WTC11 (cell line): ENCODE results near the gene SIPA1L3. TPM values are rescaled to one million over a fixed set of nuclear protein-coding genes. Genes with fewer than 3 reads are reported as not detected.

Experiments used
- ATAC-seq: fragments of 200-7000 bp; cut with Tn5 transposase; 2 replicates; pipeline ENCODE4 v1.10.0; 2021; ENCODE audit warnings: mild to moderate bottlenecking, moderate library complexity
- Bru-seq: library from RNA; stranded (reverse); fragments of 400-500 nt; gene quantifications from one replicate; lab custom pipeline; 2021; lab: Mats Ljungman, UMichigan
- CTCF ChIA-PET: fragments of 300-600 bp; sonication (Branson Sonifier 250); formaldehyde crosslinking; loops from one replicate; lab custom pipeline; 2021; ENCODE audit warnings: antibody characterized with exemption; lab: Charles Lee
- POLR2A ChIA-PET: fragments of 350-600 bp; sonication (Branson Sonifier 250); formaldehyde crosslinking; loops from one replicate; lab custom pipeline; 2021; ENCODE audit warnings: antibody characterized with exemption; lab: Charles Lee
- DNase-seq: peaks from one replicate; pipeline ENCODE4 v3.0.0; 2021; ENCODE audit warnings: low spot score
- H3K27ac Mint-ChIP-seq: 2 replicates; pipeline ENCODE4 v1.8.0; 2021; ENCODE audit warnings: mixed read lengths
- H3K27me3 Mint-ChIP-seq: 2 replicates; pipeline ENCODE4 v1.8.0; 2021; ENCODE audit warnings: low read depth, mild to moderate bottlenecking, moderate library complexity, mixed read lengths
- H3K36me3 Mint-ChIP-seq: 2 replicates; pipeline ENCODE4 v1.8.0; 2021; ENCODE audit warnings: mixed read lengths
- H3K4me1 Mint-ChIP-seq: 2 replicates; pipeline ENCODE4 v1.8.0; 2022; ENCODE audit warnings: mixed read lengths
- H3K4me3 Mint-ChIP-seq: 2 replicates; pipeline ENCODE4 v1.8.0; 2021; ENCODE audit warnings: mild to moderate bottlenecking, moderate library complexity, mixed read lengths
- H3K9me3 Mint-ChIP-seq: 2 replicates; pipeline ENCODE4 v1.8.0; 2021; ENCODE audit warnings: mixed read lengths
- ARID4B ChIP-seq: sonication (generic); formaldehyde crosslinking; IDR thresholded peaks from 2 replicates; pipeline ENCODE4 v1.8.0; 2023; ENCODE audit warnings: missing genetic modification reagents, mild to moderate bottlenecking, borderline replicate concordance
- ERG ChIP-seq: fragments of 250-450 bp; sonication (Bioruptor Pico); IDR thresholded peaks from 2 replicates; pipeline ENCODE4 v1.8.0; 2021; ENCODE audit warnings: mild to moderate bottlenecking
- FOXP1 ChIP-seq: sonication (generic); formaldehyde crosslinking; IDR thresholded peaks from 2 replicates; pipeline ENCODE4 v1.8.0; 2022; ENCODE audit warnings: missing genetic modification reagents, mild to moderate bottlenecking, moderate library complexity, borderline replicate concordance
- MLX ChIP-seq: sonication (generic); formaldehyde crosslinking; IDR thresholded peaks from 2 replicates; pipeline ENCODE4 v1.8.1; 2023; ENCODE audit warnings: mild to moderate bottlenecking, missing genetic modification reagents, moderate library complexity
- MXD4 ChIP-seq: fragments of 250-450 bp; sonication (Bioruptor Pico); IDR thresholded peaks from 2 replicates; pipeline ENCODE4 v1.8.0; 2021; ENCODE audit warnings: mild to moderate bottlenecking, moderate library complexity, borderline replicate concordance
- MYBL2 ChIP-seq: sonication (generic); formaldehyde crosslinking; IDR thresholded peaks from 2 replicates; pipeline ENCODE4 v1.8.1; 2023; ENCODE audit warnings: mild to moderate bottlenecking, moderate library complexity, missing genetic modification reagents
- NFYB ChIP-seq: sonication (generic); formaldehyde crosslinking; conservative IDR thresholded peaks from 2 replicates; pipeline ENCODE4 v1.8.0; 2022; ENCODE audit warnings: low read depth, missing genetic modification reagents
- TEAD4 ChIP-seq: sonication (generic); formaldehyde crosslinking; IDR thresholded peaks from 2 replicates; pipeline ENCODE4 v1.8.0; 2022; ENCODE audit warnings: mild to moderate bottlenecking, missing genetic modification reagents
- ZNF232 ChIP-seq: sonication (generic); formaldehyde crosslinking; IDR thresholded peaks from 2 replicates; pipeline ENCODE4 v1.8.0; 2022; ENCODE audit warnings: mild to moderate bottlenecking, missing genetic modification reagents
- long read RNA-seq, 3 experiments: library from RNA in 1 of 3; library from capped mRNA in 1 of 3; library from polyadenylated mRNA in 1 of 3; unstranded in 2 of 3; stranded (forward) in 1 of 3; transcript quantifications; one replicate each; pipeline ENCODE4 v2.0.0, GENCODE V29; 2021
- total RNA-seq: library from RNA; stranded (reverse); gene quantifications from 3 replicates; pipeline ENCODE4 v1.2.3, GENCODE V29; 2021
- TF ChIP-seq, protein P1 (sequence below): sonication (generic); formaldehyde crosslinking; conservative IDR thresholded peaks from 2 replicates; pipeline ENCODE4 v1.8.1; 2023; ENCODE audit warnings: mild to moderate bottlenecking, low read depth, missing genetic modification reagents, moderate library complexity
- TF ChIP-seq, protein P2 (sequence below): sonication (generic); formaldehyde crosslinking; IDR thresholded peaks from 2 replicates; pipeline ENCODE4 v1.8.0; 2023; ENCODE audit warnings: mild to moderate bottlenecking, missing genetic modification reagents
- TF ChIP-seq, protein P3 (sequence below): sonication (generic); formaldehyde crosslinking; IDR thresholded peaks from 2 replicates; pipeline ENCODE4 v1.8.0; 2022; ENCODE audit warnings: missing genetic modification reagents

Gene SIPA1L3, protein sequence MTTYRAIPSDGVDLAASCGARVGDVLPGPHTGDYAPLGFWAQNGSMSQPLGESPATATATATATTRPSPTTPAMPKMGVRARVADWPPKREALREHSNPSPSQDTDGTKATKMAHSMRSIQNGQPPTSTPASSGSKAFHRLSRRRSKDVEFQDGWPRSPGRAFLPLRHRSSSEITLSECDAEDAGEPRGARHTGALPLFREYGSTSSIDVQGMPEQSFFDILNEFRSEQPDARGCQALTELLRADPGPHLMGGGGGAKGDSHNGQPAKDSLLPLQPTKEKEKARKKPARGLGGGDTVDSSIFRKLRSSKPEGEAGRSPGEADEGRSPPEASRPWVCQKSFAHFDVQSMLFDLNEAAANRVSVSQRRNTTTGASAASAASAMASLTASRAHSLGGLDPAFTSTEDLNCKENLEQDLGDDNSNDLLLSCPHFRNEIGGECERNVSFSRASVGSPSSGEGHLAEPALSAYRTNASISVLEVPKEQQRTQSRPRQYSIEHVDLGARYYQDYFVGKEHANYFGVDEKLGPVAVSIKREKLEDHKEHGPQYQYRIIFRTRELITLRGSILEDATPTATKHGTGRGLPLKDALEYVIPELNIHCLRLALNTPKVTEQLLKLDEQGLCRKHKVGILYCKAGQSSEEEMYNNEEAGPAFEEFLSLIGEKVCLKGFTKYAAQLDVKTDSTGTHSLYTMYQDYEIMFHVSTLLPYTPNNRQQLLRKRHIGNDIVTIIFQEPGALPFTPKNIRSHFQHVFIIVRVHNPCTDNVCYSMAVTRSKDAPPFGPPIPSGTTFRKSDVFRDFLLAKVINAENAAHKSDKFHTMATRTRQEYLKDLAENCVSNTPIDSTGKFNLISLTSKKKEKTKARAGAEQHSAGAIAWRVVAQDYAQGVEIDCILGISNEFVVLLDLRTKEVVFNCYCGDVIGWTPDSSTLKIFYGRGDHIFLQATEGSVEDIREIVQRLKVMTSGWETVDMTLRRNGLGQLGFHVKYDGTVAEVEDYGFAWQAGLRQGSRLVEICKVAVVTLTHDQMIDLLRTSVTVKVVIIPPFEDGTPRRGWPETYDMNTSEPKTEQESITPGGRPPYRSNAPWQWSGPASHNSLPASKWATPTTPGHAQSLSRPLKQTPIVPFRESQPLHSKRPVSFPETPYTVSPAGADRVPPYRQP (N-terminal part only)
- total RNA-seq (41.5 to 44.4 TPM (median 42.4 TPM) in 3 replicates), Bru-seq, nascent RNA (percentile 58 among the genes with signal in this experiment)
- long read RNA-seq, experiment 1, full-length matches to known transcripts = 9 of 66 reads
- long read RNA-seq, experiment 1, partial matches to known transcripts = 30 of 66 reads
- long read RNA-seq, experiment 1, other reads (novel, unspliced or antisense) = 27 of 66 reads
- long read RNA-seq, experiment 2, partial matches to known transcripts = 7 of 21 reads
- long read RNA-seq, experiment 2, other reads (novel, unspliced or antisense) = 13 of 21 reads
- long read RNA-seq, experiment 3, partial matches to known transcripts = 0 of 1 reads
- long read RNA-seq, experiment 3, other reads (novel, unspliced or antisense) = 1 of 1 reads

DNA sequence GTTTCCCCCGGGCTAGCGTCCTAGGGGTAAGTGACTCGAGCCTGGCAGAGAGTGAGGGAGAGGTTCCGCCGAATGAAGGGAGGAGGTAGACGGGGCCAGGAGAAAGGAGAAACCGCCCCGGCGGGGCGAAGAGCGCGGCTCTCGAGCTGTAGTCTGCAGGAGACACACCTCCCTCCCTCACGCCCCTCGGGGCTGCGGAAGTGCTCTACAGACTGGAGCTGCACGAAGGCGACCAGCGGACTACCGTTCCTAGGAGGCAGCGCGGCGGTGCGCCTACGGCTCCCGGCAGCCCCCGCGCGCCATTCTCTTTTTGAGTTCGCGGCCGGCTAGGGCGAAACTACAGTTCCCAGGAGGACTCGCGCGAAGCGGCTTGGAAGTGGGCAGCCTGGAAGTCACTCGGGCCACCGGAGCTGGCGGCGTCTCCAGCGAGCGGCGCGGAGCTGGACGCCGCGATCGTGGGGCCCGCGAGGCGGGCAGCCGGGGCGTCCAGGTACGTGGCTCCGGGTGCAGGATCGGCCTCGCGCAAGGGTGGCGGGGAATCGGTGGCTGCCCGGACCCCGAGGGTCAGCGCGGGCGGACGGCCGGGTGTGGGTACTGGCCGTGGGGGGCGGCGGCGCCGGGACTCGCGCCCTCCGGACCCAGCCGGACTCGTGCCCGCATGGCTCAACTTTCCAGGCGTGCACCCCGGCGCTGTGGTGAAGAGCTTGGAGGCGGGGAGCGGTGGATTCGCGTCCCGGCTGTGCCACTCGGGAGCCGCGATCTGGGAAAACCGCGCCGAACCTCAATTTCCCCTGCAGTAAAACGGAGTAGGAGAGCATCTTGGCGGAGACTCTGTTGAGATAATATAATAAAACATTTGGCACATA is at the start of gene SIPA1L3:
TSS of gene SIPA1L3 (plus strand) at position 340 of the 866 bp plus-strand sequence. CDS start 174,358 bp downstream, outside the sequence.
- Mint-ChIP-seq H3K36me3 (no peaks in the 10 kb centered on the region), H3K27me3 (no peaks in the 10 kb centered on the region; the same call in 1 of the 2 replicates), H3K4me3 (peak within 1 kb of the TSS; percentile 90), H3K4me1 (peaks cover 38% of the 10 kb centered on the region), H3K9me3 (no peaks in the 10 kb centered on the region), H3K27ac (peak within 1 kb of the TSS; percentile 98)
- ChIA-PET POLR2A (interaction anchor here (0.6 to 2.8 kb wide), 18 partner anchors 12 to 481 kb away, joined by 3 to 31 read pairs (median 4); partner anchors contain the start of genes GGN, PSMD8, SPINT2 and ZNF573), CTCF (interaction anchor here (0.6 to 6.6 kb wide), 39 partner anchors 8 to 496 kb away, joined by 3 to 75 read pairs (median 5); partner anchors contain the start of genes CATSPERG, FAM98C, GGN and PPP1R14A)
- ATAC-seq (peak; percentile 92), DNase-seq (peak; percentile 97)
- TF ChIP-seq, protein P1, sequence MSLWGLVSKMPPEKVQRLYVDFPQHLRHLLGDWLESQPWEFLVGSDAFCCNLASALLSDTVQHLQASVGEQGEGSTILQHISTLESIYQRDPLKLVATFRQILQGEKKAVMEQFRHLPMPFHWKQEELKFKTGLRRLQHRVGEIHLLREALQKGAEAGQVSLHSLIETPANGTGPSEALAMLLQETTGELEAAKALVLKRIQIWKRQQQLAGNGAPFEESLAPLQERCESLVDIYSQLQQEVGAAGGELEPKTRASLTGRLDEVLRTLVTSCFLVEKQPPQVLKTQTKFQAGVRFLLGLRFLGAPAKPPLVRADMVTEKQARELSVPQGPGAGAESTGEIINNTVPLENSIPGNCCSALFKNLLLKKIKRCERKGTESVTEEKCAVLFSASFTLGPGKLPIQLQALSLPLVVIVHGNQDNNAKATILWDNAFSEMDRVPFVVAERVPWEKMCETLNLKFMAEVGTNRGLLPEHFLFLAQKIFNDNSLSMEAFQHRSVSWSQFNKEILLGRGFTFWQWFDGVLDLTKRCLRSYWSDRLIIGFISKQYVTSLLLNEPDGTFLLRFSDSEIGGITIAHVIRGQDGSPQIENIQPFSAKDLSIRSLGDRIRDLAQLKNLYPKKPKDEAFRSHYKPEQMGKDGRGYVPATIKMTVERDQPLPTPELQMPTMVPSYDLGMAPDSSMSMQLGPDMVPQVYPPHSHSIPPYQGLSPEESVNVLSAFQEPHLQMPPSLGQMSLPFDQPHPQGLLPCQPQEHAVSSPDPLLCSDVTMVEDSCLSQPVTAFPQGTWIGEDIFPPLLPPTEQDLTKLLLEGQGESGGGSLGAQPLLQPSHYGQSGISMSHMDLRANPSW (CRISPR knock-in tag) = no peak
- peak; percentile 41; the same call in 1 of the 2 replicates for TF ChIP-seq ARID4B
- 0 out of 2 replicates have a peak, but pooled peaks have one; percentile 32 for TF ChIP-seq ZNF232 (CRISPR knock-in tag)
- TF ChIP-seq MLX = no peak
- TF ChIP-seq FOXP1 = peak; percentile 49; the same call in 1 of the 2 replicates
- TF ChIP-seq, protein P2, sequence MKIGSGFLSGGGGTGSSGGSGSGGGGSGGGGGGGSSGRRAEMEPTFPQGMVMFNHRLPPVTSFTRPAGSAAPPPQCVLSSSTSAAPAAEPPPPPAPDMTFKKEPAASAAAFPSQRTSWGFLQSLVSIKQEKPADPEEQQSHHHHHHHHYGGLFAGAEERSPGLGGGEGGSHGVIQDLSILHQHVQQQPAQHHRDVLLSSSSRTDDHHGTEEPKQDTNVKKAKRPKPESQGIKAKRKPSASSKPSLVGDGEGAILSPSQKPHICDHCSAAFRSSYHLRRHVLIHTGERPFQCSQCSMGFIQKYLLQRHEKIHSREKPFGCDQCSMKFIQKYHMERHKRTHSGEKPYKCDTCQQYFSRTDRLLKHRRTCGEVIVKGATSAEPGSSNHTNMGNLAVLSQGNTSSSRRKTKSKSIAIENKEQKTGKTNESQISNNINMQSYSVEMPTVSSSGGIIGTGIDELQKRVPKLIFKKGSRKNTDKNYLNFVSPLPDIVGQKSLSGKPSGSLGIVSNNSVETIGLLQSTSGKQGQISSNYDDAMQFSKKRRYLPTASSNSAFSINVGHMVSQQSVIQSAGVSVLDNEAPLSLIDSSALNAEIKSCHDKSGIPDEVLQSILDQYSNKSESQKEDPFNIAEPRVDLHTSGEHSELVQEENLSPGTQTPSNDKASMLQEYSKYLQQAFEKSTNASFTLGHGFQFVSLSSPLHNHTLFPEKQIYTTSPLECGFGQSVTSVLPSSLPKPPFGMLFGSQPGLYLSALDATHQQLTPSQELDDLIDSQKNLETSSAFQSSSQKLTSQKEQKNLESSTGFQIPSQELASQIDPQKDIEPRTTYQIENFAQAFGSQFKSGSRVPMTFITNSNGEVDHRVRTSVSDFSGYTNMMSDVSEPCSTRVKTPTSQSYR (CRISPR knock-in tag) = no peak
- no peak for TF ChIP-seq MXD4 (CRISPR knock-in tag)
- no peak for TF ChIP-seq ERG (CRISPR knock-in tag)
- TF ChIP-seq TEAD4 = no peak
- TF ChIP-seq MYBL2 = peak; percentile 48; the same call in 1 of the 2 replicates
- TF ChIP-seq, protein P3, sequence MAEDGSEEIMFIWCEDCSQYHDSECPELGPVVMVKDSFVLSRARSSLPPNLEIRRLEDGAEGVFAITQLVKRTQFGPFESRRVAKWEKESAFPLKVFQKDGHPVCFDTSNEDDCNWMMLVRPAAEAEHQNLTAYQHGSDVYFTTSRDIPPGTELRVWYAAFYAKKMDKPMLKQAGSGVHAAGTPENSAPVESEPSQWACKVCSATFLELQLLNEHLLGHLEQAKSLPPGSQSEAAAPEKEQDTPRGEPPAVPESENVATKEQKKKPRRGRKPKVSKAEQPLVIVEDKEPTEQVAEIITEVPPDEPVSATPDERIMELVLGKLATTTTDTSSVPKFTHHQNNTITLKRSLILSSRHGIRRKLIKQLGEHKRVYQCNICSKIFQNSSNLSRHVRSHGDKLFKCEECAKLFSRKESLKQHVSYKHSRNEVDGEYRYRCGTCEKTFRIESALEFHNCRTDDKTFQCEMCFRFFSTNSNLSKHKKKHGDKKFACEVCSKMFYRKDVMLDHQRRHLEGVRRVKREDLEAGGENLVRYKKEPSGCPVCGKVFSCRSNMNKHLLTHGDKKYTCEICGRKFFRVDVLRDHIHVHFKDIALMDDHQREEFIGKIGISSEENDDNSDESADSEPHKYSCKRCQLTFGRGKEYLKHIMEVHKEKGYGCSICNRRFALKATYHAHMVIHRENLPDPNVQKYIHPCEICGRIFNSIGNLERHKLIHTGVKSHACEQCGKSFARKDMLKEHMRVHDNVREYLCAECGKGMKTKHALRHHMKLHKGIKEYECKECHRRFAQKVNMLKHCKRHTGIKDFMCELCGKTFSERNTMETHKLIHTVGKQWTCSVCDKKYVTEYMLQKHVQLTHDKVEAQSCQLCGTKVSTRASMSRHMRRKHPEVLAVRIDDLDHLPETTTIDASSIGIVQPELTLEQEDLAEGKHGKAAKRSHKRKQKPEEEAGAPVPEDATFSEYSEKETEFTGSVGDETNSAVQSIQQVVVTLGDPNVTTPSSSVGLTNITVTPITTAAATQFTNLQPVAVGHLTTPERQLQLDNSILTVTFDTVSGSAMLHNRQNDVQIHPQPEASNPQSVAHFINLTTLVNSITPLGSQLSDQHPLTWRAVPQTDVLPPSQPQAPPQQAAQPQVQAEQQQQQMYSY (CRISPR knock-in tag) = 0 out of 2 replicates have a peak, but pooled peaks have one; percentile 7
- TF ChIP-seq NFYB (CRISPR knock-in tag) = no peak; the same call in 1 of the 2 replicates
